CD4-positive, CD25-positive, alpha-beta regulatory T cell (primary cell): ENCODE measurements around the gene RAB9A. TPM values are rescaled to one million over a fixed set of nuclear protein-coding genes. Genes with fewer than 3 reads are reported as not detected.

Source experiments
- ATAC-seq, 2 donors: fragments of 150-1000 bp; cut with Tn5 transposase; one replicate each; pipeline ENCODE4 v1.10.0; 2021; ENCODE audit warnings: low read depth in 2 of 2, moderate number of reproducible peaks in 2 of 2, moderate library complexity in 1 of 2
- DNase-seq, 3 donors: peaks; one replicate each; pipeline versions ENCODE4 v3.0.0 to v3.0.0-alpha.2; 2012 to 2022; ENCODE audit warnings: mixed read lengths in 1 of 3
- H3K27ac ChIP-seq: one replicate; pipeline ENCODE4 v1.7.0; 2013; ENCODE audit warnings: mild to moderate bottlenecking, low read length; ENCODE audit not compliant: insufficient read depth, poor library complexity, severe bottlenecking
- H3K27me3 ChIP-seq: one replicate; pipeline ENCODE4 v1.7.0; 2013; ENCODE audit warnings: low read length; ENCODE audit not compliant: control insufficient read depth, insufficient read depth
- H3K36me3 ChIP-seq: one replicate; pipeline ENCODE4 v1.7.0; 2013; ENCODE audit warnings: mild to moderate bottlenecking, low read length, moderate library complexity; ENCODE audit not compliant: control insufficient read depth, insufficient read depth
- H3K4me1 ChIP-seq: 2 replicates; pipeline ENCODE4 v1.7.0; 2013; ENCODE audit warnings: mild to moderate bottlenecking, low read length; ENCODE audit not compliant: insufficient read depth, control insufficient read depth, poor library complexity, severe bottlenecking
- H3K4me3 ChIP-seq: one replicate; pipeline ENCODE4 v1.7.0; 2013; ENCODE audit warnings: low read depth, mild to moderate bottlenecking, low read length, moderate library complexity
- H3K9me3 ChIP-seq, 2 experiments: 1 replicate in 1 of 2; 2 replicates in 1 of 2; pipeline ENCODE4 v1.7.0; 2013; ENCODE audit warnings: low read length in 2 of 2, mild to moderate bottlenecking in 1 of 2, moderate library complexity in 1 of 2; ENCODE audit not compliant: control insufficient read depth in 2 of 2
- H3K27ac Mint-ChIP-seq, 3 donors: one replicate each; pipeline ENCODE4 v1.8.0; 2020 to 2022; ENCODE audit warnings: mild to moderate bottlenecking in 3 of 3, mixed read lengths in 3 of 3, moderate library complexity in 2 of 3
- H3K27me3 Mint-ChIP-seq: one replicate; pipeline ENCODE4 v1.8.0; 2022; ENCODE audit warnings: mild to moderate bottlenecking, mixed read lengths
- H3K36me3 Mint-ChIP-seq: one replicate; pipeline ENCODE4 v1.8.0; 2020; ENCODE audit warnings: mixed read lengths
- H3K4me1 Mint-ChIP-seq, 4 donors: one replicate each; pipeline ENCODE4 v1.8.0; 2020 to 2022; ENCODE audit warnings: mixed read lengths in 4 of 4, mild to moderate bottlenecking in 1 of 4
- H3K4me3 Mint-ChIP-seq, 4 donors: one replicate each; pipeline ENCODE4 v1.8.0; 2020 to 2022; ENCODE audit warnings: mild to moderate bottlenecking in 4 of 4, mixed read lengths in 4 of 4, moderate library complexity in 3 of 4
- H3K9me3 Mint-ChIP-seq, 7 donors: one replicate each; pipeline ENCODE4 v1.8.0; 2020 to 2022; ENCODE audit warnings: mixed read lengths in 7 of 7, mild to moderate bottlenecking in 3 of 7, moderate library complexity in 2 of 7
- polyA plus RNA-seq, 4 donors: library from polyadenylated mRNA; unstranded; fragments of 300-500 nt; fragmentation: Illumina TruSeq; gene quantifications; one replicate each; pipeline ENCODE4 v1.2.3, GENCODE V29; 2021
- total RNA-seq: library from RNA; stranded (reverse); gene quantifications from one replicate; pipeline ENCODE4 v1.2.3, GENCODE V29; 2022

RAB9A gene
- total and polyA plus RNA-seq, 5 donors from 2014 or later = 22.8 to 33.4 (median 25.0) TPM

- Histone ChIP-seq H3K36me3 (peaks cover 48% of the 10 kb centered on the region), H3K4me1 (peaks cover 15% of the 10 kb centered on the region), H3K27me3 (no peaks in the 10 kb centered on the region), H3K4me3 (no peak overlapping the region), H3K27ac (peak overlapping the region; percentile 14), H3K9me3 (no peaks in the 10 kb centered on the region)
- H3K36me3 Mint-ChIP-seq = peaks cover 24% of the 10 kb centered on the region
- peak in 1 of 3 donors; percentile 26 for DNase-seq
- no peaks in the 10 kb centered on the region for H3K27me3 Mint-ChIP-seq
- H3K4me3 Mint-ChIP-seq = no peak overlapping the region
- ATAC-seq = no peak
- no peaks in the 10 kb centered on the region for H3K9me3 Mint-ChIP-seq
- no peak overlapping the region for H3K27ac Mint-ChIP-seq
- peaks cover 12 to 33% (median 26%) of the 10 kb centered on the region in 4 donors for H3K4me1 Mint-ChIP-seq
Observed at GRCh38 chrX:13750812-13751211, 61.9 kb downstream of the RAB9A start.

DNA sequence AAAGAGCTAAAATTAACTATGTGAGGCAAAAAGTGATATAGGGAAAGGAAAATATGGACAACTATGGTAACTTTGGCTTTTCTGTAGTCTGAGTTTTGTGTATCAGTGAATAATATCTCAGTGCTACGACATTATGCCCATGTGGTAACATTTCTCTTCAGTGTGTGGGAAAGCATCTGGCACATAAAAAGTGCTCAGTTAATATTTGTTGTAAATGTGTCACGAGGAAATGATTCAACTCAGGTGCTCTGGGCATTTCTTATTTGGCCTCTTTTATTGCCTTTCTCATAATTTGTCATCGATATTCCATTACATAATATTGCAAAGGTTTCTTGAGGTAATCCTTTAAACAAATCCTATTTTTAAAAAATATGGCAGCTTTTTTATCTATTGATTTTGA is 63.2 kb downstream of the RAB9A start:
- peaks cover 12 to 35% (median 25%) of the 10 kb centered on the region in 4 donors for H3K4me1 Mint-ChIP-seq
- no peak overlapping the region for H3K4me3 ChIP-seq
- H3K9me3 ChIP-seq = no peaks in the 10 kb centered on the region
- no peaks in the 10 kb centered on the region for H3K9me3 Mint-ChIP-seq
- peaks cover 22% of the 10 kb centered on the region for H3K36me3 Mint-ChIP-seq
- H3K27ac Mint-ChIP-seq = no peak overlapping the region
- H3K27me3 Mint-ChIP-seq = no peaks in the 10 kb centered on the region
- peaks cover 15% of the 10 kb centered on the region for H3K4me1 ChIP-seq
- no peak overlapping the region for H3K27ac ChIP-seq
- ATAC-seq = no peak
- H3K4me3 Mint-ChIP-seq = no peak overlapping the region
- H3K36me3 ChIP-seq = peaks cover 45% of the 10 kb centered on the region
- no peak for DNase-seq
- H3K27me3 ChIP-seq = no peaks in the 10 kb centered on the region

DNA sequence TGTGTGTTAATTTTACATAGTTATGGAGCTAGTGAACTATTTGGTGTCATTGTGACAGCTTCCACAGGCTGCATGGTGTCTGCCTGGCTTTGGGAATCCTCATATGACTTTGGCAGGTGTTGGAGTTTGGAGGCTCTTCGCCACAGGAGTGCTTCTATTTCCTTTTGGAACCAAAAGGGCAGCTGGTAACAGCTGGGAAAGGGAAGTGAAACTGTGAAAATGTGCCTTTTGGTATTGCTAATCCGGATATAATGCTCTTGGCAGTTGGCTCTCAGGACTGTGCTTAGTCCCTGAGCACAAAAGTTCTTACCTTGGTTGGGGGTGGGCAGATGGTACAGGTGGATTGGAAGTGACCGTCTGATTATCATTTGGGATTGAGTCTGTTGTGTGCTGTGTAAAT is 63.7 kb downstream of the RAB9A start:
- H3K9me3 Mint-ChIP-seq = no peaks in the 10 kb centered on the region
- DNase-seq = no peak
- peaks cover 23% of the 10 kb centered on the region for H3K36me3 Mint-ChIP-seq
- peaks cover 46% of the 10 kb centered on the region for H3K36me3 ChIP-seq
- ATAC-seq = no peak
- H3K27me3 Mint-ChIP-seq = no peaks in the 10 kb centered on the region
- H3K4me3 ChIP-seq = no peak overlapping the region
- H3K4me3 Mint-ChIP-seq = no peak overlapping the region
- no peaks in the 10 kb centered on the region for H3K27me3 ChIP-seq
- H3K9me3 ChIP-seq = no peaks in the 10 kb centered on the region
- H3K4me1 Mint-ChIP-seq = peaks cover 12 to 35% (median 23%) of the 10 kb centered on the region in 4 donors
- peaks cover 15% of the 10 kb centered on the region for H3K4me1 ChIP-seq
- H3K27ac Mint-ChIP-seq = peak overlapping the region in 2 of 3 donors; percentile 11 to 53
- H3K27ac ChIP-seq = no peak overlapping the region

DNA sequence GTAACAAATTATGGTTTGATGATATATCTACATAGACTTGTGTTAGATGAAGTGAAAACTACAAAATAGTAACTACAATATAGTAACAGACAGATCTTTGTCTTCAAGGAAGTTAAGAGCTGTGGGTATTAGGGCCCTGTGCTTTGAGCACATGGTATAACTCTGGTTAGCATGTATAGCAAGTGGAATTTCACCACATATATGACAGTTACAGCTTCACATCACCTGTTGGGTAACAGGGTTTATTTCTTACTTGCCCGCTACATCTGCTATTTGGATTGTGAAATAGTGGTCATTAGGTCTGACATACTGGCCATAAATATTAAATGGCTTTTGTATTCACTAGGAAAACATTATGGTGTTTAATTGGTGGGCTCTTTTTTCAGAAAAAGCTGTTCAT is 65.8 kb downstream of the RAB9A start:
- peaks cover 12 to 35% (median 21%) of the 10 kb centered on the region in 4 donors for H3K4me1 Mint-ChIP-seq
- Histone ChIP-seq H3K27ac (no peak overlapping the region), H3K4me1 (peaks cover 15% of the 10 kb centered on the region), H3K36me3 (peaks cover 54% of the 10 kb centered on the region), H3K27me3 (no peaks in the 10 kb centered on the region), H3K4me3 (no peak overlapping the region), H3K9me3 (no peaks in the 10 kb centered on the region)
- ATAC-seq (no peak), DNase-seq (no peak)
- no peak overlapping the region for H3K4me3 Mint-ChIP-seq
- peaks cover 36% of the 10 kb centered on the region for H3K36me3 Mint-ChIP-seq
- H3K27me3 Mint-ChIP-seq = no peaks in the 10 kb centered on the region
- peak overlapping the region in 1 of 3 donors; percentile 51 for H3K27ac Mint-ChIP-seq
- H3K9me3 Mint-ChIP-seq = no peaks in the 10 kb centered on the region

DNA sequence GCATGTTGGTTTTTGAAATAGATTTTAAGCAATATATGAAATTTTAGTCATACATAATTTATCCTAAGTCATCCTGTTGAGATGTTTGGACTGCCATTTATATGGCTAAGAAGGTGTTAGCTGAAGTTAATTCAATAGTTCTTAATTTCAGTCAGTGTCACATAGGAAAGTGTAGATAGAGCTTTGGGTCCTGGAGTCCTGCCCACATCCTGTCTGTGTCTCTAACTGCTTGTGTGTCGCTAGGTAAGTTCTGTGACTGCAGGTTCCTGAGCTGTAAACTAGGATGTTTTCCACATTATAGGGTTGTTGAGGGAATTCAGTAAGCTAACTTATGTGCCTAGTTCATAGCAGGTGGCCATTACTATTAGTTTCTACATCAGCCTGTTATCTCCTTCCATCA is 66.3 kb downstream of the RAB9A start:
- DNase-seq = peak in 2 of 3 donors; percentile 19 to 70
- ATAC-seq = peak; percentile 52 to 72
- peak overlapping the region; percentile 41 for H3K4me3 ChIP-seq
- no peaks in the 10 kb centered on the region for H3K27me3 ChIP-seq
- peaks cover 15% of the 10 kb centered on the region for H3K4me1 ChIP-seq
- Mint-ChIP-seq H3K4me1 (peaks cover 10 to 32% (median 18%) of the 10 kb centered on the region in 4 donors), H3K9me3 (no peaks in the 10 kb centered on the region), H3K4me3 (no peak overlapping the region), H3K36me3 (peaks cover 37% of the 10 kb centered on the region), H3K27me3 (no peaks in the 10 kb centered on the region), H3K27ac (peak overlapping the region in 2 of 3 donors; percentile 51 to 53)
- H3K36me3 ChIP-seq = peaks cover 56% of the 10 kb centered on the region
- no peaks in the 10 kb centered on the region for H3K9me3 ChIP-seq
- H3K27ac ChIP-seq = peak overlapping the region; percentile 14

DNA sequence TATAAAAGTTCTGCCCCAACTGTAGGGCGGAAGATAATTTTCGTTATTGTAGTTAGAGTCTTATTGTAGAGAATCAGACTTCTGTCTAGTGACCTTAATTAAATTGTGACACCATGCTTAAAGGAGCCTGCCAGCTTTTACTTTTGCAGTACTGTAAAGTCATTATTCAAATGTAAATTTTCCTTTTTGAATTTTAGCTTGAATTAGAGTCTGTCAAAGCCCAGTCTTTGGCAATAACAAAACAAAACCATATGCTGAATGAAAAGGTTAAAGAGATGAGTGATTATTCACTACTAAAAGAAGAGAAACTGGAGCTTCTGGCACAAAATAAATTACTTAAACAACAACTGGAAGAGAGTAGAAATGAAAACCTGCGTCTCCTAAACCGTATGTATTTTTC is 67.5 kb downstream of the RAB9A start:
- H3K27me3 Mint-ChIP-seq = no peaks in the 10 kb centered on the region
- Histone ChIP-seq H3K4me3 (no peak overlapping the region), H3K4me1 (peaks cover 10% of the 10 kb centered on the region), H3K9me3 (no peaks in the 10 kb centered on the region), H3K27me3 (no peaks in the 10 kb centered on the region), H3K27ac (no peak overlapping the region), H3K36me3 (peaks cover 65% of the 10 kb centered on the region)
- no peak for ATAC-seq
- peaks cover 11 to 29% (median 15%) of the 10 kb centered on the region in 4 donors for H3K4me1 Mint-ChIP-seq
- H3K27ac Mint-ChIP-seq = peak overlapping the region in 1 of 3 donors; percentile 26
- H3K36me3 Mint-ChIP-seq = peaks cover 41% of the 10 kb centered on the region
- no peaks in the 10 kb centered on the region for H3K9me3 Mint-ChIP-seq
- no peak overlapping the region for H3K4me3 Mint-ChIP-seq
- no peak for DNase-seq

- Histone ChIP-seq H3K27ac (no peak overlapping the region), H3K4me1 (peaks cover 10% of the 10 kb centered on the region), H3K9me3 (no peaks in the 10 kb centered on the region), H3K36me3 (peaks cover 74% of the 10 kb centered on the region), H3K27me3 (no peaks in the 10 kb centered on the region), H3K4me3 (no peak overlapping the region)
- no peak for ATAC-seq
- Mint-ChIP-seq H3K27me3 (no peaks in the 10 kb centered on the region), H3K4me1 (peaks cover 5 to 20% (median 7%) of the 10 kb centered on the region in 4 donors), H3K36me3 (peaks cover 30% of the 10 kb centered on the region), H3K4me3 (no peak overlapping the region), H3K27ac (no peak overlapping the region), H3K9me3 (no peaks in the 10 kb centered on the region)
- no peak for DNase-seq
Observed at GRCh38 chrX:13759152-13759718, 70.3 kb downstream of the RAB9A start.
